Ureter (tissue), 1 donor: Measurements from ENCODE around the gene GNAI2. TPM values are rescaled to one million over a fixed set of nuclear protein-coding genes. Genes with fewer than 3 reads are reported as not detected.
"Not testable (repeated sequence)": the region's sequence is repeated elsewhere in the genome, so short reads cannot be mapped to it uniquely, and the experiment has no call there.

Experiments
- DNase-seq: peaks from one replicate; pipeline ENCODE4 v3.0.0-alpha.2; 2020; ENCODE audit warnings: low spot score
- total RNA-seq: library from RNA; stranded (reverse); gene quantifications from one replicate; pipeline ENCODE4 v1.2.4, GENCODE V29; 2023
- donor health status: DM: yes; HTN: yes; CAD: no.

GNAI2 gene
- total RNA-seq, 1 donor from 2014 or later = 222 TPM

GRCh38 chr3:50264383-50264963 is 28.5 kb downstream of the GNAI2 start:
- DNase-seq = peak; percentile 86

GRCh38 chr3:50264964-50265485 is 29.0 kb downstream of the GNAI2 start:
- DNase-seq = no peak

DNA sequence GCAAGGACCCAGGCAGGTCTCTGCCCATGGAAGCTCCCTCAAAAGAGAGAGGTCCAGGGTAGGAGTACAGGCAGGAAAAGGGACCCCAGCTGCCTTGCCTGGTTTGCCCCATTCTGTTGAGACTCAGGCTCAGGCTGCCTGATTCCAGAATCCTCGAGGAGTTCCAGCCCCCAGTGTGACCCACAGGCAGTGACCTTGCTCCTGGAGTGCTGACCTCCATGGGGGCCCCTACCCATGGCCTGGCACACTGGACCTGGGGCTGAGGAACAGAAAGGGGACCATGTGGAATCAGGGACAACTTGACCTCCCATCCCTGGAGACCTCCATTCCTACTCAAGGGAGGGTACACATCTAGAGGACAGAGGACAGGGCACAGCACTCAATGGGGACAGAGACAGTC is 29.6 kb downstream of the GNAI2 start:
- DNase-seq = no peak

- DNase-seq = no peak
Measured at GRCh38 chr3:50266017-50266416, 30.0 kb downstream of the GNAI2 start.

DNA sequence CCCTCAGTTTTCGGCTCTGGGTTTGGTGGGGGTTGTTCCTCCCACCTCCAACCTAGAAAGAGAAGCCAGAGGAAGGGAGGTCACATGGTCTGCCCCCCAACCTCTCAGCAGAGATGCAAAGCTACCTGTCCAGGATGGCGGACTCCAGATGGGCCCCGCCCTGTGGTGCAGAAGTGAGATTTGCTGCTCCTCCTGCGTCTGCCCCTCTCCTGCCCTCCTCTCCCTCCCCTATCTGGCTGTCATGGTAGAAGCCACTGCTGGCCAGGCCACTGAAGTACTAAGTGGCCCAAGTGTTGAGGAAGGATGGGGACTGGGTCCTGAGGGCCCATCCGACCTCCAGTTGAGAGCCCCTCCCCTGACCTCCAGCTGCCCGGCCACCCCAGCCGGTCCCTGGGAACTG is 30.8 kb downstream of the GNAI2 start:
- no peak for DNase-seq

- DNase-seq = no peak
Measured at GRCh38 chr3:50267280-50267913, 31.4 kb downstream of the GNAI2 start.

DNA sequence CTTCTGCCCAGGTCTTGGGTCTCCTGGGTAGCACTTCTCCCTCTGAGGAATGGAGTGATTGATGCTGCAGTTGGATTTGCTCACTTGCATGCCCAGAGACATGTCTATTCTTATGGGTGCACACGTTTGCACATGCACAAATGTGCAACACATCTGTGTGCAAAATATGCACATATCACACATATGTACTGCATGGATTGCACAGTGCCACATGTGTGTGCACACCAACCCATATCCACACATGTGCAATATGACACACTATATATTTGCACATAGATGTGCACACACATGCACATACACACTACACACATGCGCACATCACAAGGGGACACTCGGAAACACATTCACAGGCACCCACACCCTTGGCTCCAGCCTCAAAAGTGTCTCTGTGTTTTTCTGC is 32.3 kb downstream of the GNAI2 start:
- no peak for DNase-seq

GRCh38 chr3:50268703-50269451 is 32.9 kb downstream of the GNAI2 start, which contains the start of gene SEMA3B:
TSS of gene SEMA3B (plus strand) at chr3:50269147. CDS start at chr3:50269241, 94 bp downstream.
- peak; percentile 84 for DNase-seq

DNA sequence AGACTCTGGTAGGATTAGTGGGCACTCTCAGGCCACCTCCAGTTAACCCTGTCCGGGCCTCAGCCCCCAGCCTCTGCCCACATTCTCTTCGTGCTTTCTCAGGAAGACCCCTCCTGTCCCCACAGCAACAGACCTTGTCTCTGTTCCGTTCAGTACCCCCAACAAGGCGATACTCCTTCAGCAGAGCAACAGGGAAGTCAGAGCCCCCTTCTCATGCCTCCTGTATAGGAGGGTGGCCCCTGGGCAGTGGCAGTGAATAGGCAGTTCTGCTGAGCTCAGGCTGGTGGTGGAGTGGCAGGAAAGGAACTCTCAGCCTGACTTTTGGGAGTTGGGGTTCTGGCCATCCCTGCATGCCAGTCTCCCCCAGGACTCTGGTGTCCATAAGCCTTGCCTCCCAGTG is 33.5 kb downstream of the GNAI2 start:
- DNase-seq = no peak

DNA sequence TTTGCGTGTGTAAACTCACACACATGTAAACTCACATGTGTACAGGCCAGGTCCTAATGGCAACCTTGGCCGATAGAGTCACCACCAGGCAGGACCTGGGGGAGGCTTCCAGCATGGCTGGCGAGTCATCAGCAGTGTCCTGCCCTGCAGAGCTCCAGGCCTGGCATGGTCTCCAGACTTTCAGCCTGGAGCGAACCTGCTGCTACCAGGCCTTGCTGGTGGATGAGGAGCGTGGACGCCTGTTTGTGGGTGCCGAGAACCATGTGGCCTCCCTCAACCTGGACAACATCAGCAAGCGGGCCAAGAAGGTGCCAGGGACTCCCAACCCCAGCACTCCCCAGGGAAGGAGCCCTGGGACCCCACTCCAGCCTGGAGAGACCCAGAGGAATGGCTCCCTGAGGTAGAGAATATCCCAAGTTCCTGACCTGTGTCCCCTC is 34.0 kb downstream of the GNAI2 start:
- peak; percentile 44 for DNase-seq

GRCh38 chr3:50270422-50271224 is 34.6 kb downstream of the GNAI2 start:
- DNase-seq = no peak

GRCh38 chr3:50271314-50271936 is 35.4 kb downstream of the GNAI2 start:
- DNase-seq = no peak

GRCh38 chr3:50272538-50272910 is 36.5 kb downstream of the GNAI2 start:
- DNase-seq = not testable (repeated sequence)

DNA sequence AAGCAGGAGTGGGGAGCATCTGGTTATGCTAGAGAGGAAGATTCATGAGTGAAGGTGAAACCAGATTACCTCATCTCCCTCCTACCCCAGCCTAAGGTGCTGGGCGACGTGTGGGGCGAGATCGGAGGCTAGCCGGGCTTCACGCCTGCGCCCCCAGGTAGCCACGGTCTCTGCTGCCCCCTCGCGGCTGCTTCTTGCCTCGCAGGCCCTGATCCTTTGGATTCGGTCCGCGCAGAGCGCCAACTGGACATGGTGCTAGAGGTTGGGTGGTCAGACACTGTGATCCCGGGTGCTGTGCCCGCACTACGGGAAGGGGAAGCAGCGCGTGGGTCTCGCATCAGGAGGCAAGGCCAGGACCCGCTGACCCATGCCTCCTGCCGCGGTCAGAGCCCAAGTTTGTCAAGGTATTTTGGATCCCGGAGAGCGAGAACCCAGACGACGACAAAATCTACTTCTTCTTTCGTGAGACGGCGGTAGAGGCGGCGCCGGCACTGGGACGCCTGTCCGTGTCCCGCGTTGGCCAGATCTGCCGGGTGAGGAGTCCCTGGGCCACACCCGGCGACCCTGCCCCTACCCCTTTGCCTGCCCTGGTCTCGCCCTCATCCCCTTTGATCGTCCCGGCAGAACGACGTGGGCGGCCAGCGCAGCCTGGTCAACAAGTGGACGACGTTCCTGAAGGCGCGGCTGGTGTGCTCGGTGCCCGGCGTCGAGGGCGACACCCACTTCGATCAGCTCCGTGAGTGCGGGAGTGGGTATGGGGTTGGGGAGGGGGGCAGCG is 37.1 kb downstream of the GNAI2 start:
- peak; percentile 88 for DNase-seq

DNA sequence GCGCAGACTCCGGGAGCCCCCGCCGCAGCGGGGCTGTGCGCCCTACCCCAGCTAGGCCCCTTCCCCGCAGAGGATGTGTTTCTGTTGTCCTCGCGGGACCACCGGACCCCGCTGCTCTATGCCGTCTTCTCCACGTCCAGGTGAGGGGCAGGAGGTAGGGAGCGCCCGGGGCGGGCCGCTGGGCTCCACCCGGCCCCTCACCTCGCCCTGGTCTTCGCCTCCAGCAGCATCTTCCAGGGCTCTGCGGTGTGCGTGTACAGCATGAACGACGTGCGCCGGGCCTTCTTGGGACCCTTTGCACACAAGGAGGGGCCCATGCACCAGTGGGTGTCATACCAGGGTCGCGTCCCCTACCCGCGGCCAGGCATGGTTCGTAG is 37.7 kb downstream of the GNAI2 start:
- no peak for DNase-seq

GRCh38 chr3:50274371-50275104 is 38.5 kb downstream of the GNAI2 start:
- no peak for DNase-seq

GRCh38 chr3:50275141-50275995 is 39.4 kb downstream of the GNAI2 start:
- DNase-seq = no peak

DNA sequence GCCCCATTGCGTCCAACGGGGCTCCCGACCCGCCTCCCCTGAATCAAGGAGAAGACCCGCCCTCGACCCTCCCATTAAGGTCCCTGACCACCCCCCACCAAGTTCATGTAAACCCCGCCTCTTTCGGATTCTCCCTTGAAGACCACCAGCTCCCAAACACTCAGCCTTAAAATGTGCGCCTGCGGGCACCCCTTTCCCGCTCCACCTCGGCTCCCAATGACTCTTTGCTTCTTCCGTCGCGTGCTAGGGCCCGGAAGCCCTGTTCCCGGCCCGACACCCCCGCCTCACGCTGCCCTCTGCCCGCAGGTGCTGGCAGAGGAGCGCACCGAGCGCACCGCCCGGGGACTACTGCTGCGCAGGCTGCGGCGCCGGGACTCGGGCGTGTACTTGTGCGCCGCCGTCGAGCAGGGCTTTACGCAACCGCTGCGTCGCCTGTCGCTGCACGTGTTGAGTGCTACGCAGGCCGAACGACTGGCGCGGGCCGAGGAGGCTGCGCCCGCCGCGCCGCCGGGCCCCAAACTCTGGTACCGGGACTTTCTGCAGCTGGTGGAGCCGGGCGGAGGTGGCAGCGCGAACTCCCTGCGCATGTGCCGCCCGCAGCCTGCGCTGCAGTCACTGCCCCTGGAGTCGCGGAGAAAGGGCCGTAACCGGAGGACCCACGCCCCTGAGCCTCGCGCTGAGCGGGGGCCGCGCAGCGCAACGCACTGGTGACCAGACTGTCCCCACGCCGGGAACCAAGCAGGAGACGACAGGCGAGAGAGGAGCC is 40.2 kb downstream of the GNAI2 start:
- no peak for DNase-seq
